ENCODE measurements around the gene SCFD1.
"Not testable (repeated sequence)": the region's sequence is repeated elsewhere in the genome, so short reads cannot be mapped to it uniquely, and the experiment has no call there.

The SCFD1 gene

DNA sequence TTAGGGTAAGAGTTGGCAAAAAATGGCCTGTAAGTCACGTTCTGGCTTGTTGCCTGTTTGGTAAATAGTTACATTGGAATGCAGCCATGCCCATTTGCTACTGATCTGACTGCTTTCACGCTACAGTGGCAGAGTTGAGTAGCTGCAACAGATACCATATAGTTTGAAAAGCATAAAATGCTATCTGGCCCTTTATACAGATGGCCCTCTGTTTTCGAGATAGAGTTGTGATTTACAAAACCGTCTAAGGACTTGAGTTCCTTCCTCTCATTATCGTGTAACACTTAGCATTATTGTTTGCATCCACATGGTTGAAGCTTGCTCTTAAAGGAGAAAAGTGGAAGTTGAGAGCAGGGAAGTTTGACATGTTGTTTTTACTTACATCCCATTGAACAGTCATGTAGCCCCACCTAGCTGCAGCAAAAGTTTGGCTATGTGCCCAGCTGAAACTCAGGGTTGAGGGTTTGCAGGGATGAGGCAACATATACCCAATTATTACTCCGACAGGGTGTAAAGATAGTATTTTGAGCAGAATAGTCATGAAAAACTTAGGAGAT is 11.3 kb upstream of the SCFD1 start:
- no peak for DNase-seq (ENCODE audit: low read depth in 2 of 2)

DNA sequence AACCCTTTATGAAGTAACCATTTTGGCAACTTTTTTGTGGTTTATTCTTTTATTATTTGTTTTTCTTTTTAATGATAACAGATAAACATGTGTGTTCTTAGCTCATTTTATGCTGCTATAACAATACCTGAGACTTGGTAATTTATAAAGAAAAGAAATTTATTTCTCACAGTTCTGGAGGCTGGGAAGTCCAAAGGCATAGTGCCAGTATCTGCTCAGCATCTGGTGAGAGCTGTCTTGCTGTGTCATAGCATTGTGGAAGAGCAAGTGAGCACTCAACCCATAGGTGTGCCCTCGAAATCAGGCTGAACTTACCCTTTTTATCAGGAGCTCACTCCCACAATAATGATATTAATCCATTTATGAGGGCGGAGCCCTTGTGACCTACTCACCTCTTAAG is 8.0 kb upstream of the SCFD1 start:
- DNase-seq (ENCODE audit: low read depth in 2 of 2): no peak

DNA sequence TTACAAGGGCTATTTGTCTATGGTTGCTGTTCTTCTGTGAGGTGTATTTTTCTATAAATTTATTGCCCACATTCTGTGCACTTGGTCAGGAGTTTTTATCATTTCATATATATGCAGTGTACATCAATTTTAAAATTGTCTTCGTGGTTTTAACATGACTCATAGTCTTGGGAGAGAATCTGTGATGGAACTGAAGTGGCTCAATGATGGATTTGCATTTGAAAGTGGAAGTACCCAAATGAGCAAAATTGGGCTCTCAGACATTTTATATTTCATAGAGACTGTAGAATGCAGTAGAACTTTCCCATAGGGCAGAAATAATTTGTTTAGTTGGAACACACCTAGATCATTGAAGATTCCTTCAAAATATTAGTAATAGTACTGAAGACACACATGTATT is 1.9 kb upstream of the SCFD1 start:
- no peak for DNase-seq (ENCODE audit: low read depth in 2 of 2)

DNA sequence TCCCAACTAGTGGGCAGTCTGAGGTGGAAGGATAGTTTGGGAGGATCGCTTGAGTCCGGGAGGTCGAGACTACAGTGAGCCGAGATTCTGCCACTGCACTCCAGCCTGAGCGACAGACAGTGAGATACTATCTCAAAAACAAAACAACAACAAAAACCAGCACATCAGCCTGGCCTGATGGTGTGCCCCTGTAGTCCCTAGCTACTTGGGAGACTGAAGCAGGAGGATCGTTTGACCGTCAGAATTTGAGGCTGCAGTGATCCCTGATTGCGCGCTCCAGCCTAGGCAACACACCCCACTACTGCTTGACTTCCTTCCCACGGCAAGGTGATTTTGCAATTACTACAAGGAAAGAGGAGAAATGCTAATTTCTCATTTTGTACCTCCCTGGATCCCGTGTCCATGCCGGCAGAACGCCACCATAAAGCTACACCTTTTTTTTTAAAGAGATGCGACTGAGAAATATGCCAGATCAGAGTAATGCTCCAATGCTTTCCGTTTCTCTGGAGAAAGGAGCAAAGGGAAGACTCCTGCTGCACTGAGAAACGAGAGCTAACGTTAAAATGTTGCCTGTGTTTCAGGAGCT is 672 bp upstream of the SCFD1 start:
- DNase-seq (ENCODE audit: low read depth in 2 of 2): no peak

DNA sequence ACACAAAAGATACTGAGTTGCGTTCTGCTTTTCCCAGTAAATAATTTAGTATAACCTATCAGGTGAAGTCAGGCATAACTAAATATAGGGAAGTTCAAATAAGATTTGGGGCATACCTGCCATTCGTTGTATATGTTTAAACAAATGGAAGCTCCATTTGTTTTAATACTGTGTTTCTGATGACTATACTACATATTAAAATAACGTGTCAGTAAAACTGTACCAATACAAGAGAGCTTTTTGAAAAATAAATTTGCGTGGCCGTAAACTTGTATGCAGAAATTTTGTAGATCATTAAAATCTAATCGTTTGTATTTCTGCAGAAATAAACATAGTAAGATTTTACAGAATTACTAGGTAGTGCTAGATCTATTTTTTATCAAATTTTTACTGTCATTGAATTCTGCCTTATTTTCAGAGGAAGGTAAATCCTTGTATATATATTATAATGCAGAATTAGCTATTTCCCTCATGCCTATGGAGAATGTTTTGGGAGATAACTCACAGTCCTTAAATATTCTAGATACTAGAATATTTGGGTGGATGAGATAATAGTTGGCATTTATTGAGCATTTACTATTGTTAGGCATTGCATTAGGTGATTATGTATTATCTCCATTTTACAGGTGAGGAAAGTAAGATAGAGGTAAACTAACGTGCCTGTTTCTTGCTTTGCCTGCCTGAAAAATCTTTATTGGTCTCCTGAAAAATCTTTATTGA is 1.5 kb downstream of the SCFD1 start:
- no peak for DNase-seq (ENCODE audit: low read depth in 2 of 2)

DNA sequence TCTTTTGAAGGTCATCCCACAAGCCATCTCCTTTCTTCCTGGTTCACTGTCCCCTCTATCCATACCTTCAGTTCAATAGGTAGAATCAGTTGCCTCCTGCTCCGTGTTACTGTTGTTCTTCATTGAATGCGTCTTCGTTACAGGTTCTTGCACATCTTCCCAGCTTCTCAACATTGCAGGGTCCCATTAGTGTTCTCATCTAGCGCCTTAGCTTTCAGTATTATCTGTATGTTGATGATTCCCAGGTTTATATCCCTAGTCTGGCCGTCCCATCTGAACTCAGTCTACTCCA is 2.0 kb downstream of the SCFD1 start:
- DNase-seq (ENCODE audit: low read depth in 2 of 2): no peak

DNA sequence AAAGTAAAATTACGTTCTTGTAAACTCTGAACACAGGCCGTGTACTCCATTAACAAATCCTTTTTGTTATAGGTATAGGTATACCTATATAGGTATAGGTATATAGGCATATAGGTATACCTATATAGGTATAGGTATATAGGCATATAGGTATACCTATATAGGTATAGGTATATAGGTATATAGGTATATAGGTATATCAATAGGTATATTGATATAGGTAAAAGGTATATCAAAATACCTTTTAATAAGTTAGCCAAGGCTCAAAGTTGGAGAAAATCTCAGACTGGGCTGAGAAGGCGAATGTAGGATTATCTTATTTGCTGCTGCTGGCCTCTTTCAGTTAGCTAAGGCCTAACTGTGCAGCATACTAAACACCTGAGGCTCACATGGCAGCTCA is 3.4 kb downstream of the SCFD1 start:
- no peak for DNase-seq (ENCODE audit: low read depth in 2 of 2)

DNA sequence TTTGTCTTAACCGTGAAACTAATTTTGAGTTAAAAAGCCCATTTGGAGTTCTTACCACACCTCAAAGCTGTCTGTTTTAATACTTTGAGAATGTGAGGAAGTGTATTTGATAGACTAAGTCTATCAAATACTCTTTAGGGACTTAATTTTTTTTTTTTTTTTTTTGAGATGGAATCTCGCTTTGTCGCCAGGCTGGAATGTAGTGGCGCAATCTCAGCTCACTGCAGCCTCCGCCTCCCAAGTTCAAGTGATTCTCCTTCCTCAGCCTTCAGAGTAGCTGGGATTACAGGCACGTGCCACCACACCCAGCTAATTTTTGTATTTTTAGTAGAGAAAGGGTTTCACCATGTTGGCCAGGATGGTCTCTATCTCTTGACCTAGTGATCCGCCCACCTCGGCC is 7.3 kb downstream of the SCFD1 start:
- not testable (repeated sequence) for DNase-seq (ENCODE audit: low read depth in 2 of 2)

DNA sequence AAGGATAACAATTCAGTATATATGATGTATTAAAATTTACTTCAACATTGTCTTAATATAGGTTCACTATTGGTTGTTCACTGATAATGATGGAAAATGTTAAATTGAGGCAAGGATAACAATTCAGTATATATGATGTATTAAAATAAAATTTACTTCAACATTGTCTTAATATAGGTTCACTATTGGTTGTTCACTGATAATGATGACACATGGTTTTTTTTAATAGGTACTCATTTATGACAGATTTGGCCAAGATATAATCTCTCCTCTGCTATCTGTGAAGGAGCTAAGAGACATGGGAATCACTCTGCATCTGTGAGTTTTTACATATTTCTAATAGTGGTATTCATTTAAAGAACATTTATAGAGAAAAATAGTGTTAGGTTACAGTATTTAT is 8.1 kb downstream of the SCFD1 start:
- DNase-seq (ENCODE audit: low read depth in 2 of 2): no peak

DNA sequence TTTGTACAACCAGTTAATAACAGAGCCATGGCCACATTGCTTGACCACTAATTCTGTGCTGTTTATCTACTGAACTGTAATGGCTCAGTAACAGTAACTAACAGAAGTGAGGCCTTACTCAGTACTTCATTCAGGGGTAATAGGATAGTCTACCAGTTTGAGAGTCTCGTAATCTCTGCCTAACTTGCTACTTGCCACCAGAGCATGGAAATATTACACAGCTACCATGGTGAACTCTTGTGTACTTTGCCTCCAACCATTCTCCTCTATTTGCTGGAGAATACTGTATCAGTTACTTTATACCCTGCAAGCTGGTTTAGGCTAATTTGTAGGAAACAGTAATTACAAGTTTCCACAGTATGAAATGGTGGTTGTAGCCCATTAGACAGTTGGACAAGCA is 10.6 kb downstream of the SCFD1 start:
- DNase-seq (ENCODE audit: low read depth in 2 of 2): no peak

DNA sequence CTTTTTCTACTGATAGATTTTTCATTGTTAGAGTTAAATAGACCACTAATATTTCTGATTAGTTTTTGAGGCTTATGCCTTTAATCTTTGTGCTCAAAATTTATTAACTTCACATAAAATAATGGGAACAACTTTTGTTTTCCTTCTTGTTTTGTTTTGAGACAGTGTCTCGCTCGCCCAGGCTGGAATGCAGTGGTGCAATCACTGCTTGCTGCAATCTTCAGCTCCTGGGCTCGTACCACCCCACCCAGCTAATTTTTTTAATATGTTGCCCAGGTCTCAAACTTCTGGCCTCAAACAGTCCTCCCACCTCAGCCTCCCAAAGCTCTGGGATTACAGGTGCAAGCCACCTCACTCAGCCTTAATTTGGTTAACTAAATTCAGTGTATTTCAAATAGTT is 16.8 kb downstream of the SCFD1 start:
- no peak for DNase-seq (ENCODE audit: low read depth in 2 of 2)

DNA sequence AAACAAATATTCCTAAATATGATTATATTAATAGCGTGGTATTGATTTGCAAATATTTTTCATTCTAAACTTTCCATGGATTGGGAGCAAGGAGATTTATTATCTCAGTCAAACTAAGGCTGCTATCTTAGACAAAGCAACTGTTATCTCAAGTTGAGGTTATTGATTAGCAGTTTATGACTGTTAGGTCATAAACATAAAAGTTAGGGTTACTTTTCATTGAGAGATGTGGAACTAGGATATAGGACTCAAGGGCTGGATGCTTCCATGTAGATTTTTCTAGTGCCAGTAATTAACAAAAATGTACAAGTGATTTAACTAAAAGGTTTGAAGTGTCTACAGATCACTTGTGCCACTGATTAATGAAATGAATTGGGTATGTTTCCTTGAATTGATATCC is 19.1 kb downstream of the SCFD1 start:
- no peak for DNase-seq (ENCODE audit: low read depth in 2 of 2)

DNA sequence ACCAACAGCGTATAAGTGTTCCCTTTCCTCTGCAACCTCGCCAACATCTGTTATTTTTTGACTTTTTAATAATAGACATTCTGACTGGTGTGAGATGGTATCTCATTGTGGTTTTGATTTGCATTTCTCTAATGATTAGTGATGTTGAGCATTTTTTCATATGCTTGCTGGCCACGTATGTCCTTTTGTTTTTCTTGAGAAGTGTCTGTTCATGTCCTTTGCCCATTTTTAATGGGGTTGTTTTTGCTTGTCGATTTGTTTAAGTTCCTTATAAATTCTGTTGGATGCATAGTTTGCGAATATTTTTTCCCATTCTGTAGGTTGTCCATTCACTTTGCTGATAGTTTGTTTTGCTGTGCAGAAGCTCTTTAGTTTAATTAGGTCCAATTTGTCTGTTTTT is 22.3 kb downstream of the SCFD1 start:
- DNase-seq (ENCODE audit: low read depth in 2 of 2): not testable (repeated sequence)

DNA sequence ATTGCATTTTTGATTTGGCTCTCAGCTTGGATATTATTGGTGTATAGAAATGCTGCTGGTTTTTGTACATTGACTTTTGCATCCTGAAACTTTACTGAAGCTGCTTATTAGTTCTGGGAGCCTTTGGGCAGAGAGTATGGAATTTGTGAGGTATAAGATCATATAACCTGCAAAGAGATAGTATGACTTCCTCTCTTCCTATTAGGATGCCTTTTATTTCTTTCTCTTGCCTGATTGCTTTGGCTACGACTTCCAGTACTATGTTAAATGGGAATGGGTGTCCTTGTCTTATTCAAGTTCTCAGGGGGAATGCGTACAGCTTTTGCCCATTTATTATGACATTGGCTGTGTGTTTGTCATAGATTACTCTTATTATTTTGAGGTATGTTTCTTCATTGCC is 23.5 kb downstream of the SCFD1 start:
- DNase-seq (ENCODE audit: low read depth in 2 of 2): no peak

DNA sequence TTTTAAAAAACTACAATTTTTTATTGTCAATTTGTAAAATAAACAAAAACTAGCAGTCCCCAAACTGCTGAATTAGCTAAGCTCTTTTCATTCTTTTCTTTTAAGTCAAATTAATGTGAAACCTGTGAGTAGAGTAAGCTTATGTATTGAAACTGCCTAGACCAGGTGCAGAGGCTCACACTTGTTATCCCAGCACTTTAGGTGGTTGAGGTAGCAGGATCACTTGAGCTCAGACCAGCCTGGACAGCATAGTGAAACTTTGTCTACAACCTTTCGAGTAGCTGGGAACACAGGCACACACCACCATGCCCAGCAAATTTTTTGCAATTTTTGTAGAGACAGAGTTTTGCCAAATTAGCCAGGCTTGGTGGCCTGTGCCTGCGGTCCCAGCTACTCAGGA is 26.4 kb downstream of the SCFD1 start:
- no peak for DNase-seq (ENCODE audit: low read depth in 2 of 2)

DNA sequence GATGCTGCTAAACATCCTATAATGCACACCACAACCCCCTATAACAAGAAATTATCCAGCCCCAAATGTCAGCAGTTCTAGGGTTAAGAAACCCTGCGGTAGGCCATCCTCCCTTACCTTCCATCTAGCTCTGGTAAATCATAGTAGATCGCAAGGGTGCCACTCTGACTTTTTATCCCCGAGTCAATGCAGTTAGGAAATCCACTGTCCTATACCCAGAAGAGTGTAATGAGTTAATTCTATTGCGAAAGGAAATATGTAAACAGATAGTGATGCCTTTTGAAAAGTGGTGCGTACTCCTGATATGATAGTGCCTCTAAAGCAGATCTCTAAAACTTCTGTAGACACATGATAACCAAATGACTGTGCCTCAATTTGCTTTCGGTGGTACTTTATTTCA is 29.8 kb downstream of the SCFD1 start:
- DNase-seq (ENCODE audit: low read depth in 2 of 2): no peak

DNA sequence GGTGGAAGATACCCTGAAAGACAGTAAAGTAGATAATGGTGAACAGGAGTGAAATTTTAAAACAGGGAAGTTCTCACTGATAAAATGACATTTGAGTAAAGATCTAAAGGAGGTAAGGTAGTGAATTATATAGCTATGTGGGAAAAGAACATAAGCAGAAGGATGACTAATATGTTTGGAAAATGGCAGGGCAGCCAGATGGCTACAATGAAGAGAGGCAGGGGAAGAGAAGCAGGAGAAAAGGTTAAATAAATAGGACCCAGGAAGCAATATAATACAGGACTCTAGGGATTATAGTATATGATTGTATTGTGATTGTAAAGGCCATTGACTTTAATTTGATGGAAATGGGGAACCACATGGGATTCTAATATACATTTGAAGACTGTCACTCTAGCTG is 33.0 kb downstream of the SCFD1 start:
- DNase-seq (ENCODE audit: low read depth in 2 of 2): no peak

DNA sequence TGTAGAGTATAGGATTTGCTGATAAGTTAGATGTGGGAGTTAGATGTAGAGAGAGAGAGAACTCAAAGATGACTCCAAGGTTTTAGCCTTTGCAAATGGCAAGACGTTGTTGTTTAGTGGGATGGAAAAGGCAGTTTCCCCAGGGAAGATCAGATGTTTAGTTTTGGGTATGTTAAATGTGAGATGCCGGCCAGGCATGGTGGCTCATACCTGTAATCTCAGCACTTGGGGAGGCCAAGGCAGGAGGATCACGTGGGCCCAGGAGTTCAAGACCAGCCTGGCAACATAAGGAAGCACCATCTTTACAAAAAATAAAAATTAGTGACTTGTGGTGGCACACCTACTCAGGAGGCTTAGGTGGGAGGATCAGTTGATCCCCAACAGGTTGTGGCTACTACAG is 33.5 kb downstream of the SCFD1 start:
- DNase-seq (ENCODE audit: low read depth in 2 of 2): no peak

DNA sequence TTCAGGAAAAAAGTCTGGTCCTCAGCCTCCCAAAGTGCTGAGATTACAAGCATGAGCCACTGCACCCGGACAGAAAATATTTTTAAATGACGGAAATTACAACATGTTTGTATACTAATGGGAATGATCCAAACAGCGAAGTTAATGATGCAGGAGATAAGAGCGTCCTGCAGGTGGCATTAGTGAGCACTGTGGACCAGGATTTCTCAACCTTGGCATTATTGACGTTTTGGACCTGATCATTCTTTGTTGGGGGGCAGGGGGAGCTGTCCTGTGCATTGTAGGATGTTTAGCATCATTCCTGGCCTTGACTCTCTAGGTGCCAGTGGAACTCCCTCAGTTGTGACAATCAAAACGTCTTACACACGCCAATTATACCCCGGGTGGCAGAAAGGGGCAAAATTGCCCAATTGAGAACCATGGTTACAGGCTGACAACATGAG is 34.1 kb downstream of the SCFD1 start:
- no peak for DNase-seq (ENCODE audit: low read depth in 2 of 2)

DNA sequence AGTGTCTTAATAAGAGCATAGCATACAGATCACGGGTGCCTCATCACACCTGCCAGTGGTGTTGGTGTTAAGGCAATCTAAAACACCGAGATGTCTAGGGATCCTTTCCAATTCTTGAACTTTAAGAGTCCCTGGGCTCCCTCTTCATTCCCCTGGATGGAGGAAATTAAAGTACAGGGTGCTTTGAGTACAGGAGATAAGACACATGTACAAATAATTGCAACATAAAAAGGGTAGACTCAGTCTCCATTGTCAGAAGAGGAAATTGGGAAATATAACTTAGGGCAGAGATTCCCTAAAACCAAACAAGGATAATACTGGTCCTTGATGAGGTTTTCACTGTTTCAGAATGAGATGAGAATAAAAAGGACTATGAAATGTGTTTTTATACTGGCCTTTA is 34.9 kb downstream of the SCFD1 start:
- DNase-seq (ENCODE audit: low read depth in 2 of 2): no peak

DNA sequence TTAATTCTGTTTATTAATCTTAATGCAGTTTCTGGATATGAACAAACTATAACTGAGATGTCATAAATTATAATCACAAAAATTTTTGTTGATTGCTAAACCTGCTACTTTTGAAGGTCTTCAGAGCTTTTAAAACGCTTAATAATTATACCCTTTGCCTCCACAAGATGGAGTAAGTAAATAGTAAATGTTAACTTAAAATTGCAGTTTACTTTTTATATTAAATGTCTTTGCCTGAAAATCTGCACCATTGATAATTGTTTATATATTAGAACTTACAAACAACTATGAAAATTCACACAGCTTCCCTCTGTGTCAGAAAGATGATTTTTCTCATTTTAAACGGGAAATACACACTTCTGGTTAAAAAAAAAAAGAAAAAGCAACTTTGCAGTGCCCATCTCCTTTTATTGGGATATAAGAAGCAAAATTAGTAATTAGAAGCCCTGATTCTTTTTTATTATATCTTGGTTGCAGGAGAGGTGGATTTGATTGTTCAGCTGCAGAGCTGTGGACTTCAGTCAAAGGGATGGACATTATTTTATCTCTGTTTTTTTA is 35.6 kb downstream of the SCFD1 start:
- DNase-seq (ENCODE audit: low read depth in 2 of 2): no peak

DNA sequence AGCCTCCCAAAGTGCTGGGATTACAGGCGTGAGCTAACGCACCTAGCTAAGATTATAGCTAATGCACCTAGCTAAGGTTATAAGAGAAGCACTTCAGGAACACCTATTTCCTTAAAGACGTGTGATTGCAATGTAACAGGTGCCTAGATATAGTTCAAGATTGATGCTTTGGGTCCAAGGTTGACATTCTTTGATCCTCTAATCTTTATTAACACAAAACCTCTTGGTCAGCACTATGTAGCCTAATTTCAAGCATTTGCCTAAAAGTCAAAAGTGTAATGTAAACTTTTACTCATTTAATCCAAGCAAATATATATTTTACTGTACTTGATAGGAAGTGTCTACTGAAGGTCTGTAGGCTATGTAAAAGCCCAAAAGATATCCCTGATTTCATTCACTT is 36.5 kb downstream of the SCFD1 start:
- no peak for DNase-seq (ENCODE audit: low read depth in 2 of 2)

DNA sequence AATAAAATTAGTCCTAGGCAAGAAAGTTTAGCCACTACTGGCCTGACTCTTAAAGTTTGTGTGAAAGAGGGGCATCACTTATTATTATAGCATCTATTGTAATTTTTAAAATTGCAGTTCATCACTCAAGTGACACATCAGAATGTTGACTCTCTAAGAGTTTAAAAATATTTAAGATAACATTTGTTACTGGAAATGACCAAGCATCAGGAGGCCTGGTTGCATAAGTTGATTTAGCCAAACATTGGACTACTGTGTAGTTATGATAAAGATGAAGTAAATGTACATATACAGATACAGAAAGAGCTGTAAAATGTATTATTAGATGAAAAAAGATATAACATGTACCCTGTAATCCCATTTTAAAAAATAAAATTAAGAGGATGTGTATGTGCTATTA is 47.5 kb downstream of the SCFD1 start:
- no peak for DNase-seq (ENCODE audit: low read depth in 2 of 2)

DNA sequence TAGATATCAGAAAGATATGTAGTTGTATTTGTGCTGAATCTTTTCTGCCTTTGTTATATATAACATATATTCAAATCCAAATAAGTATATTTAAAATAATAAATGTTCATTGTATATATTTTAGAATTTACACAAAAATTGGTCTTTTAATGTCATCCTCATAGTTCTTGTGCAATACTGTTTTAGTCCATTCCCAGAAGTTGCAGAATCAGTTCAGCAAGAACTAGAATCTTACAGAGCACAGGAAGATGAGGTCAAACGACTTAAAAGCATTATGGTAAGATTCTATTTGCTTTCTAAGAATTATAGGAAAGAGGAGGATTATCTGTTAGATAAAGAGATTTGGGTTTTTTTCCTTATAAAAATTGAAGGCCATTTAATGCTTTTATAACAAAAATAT is 51.0 kb downstream of the SCFD1 start:
- no peak for DNase-seq (ENCODE audit: low read depth in 2 of 2)
